CD4-positive, alpha-beta T cell treated with Interleukin-17A for 4 hours (primary cell): Measurements from ENCODE around the gene BACE2.
"Not testable (repeated sequence)": the region's sequence is repeated elsewhere in the genome, so short reads cannot be mapped to it uniquely, and the experiment has no call there.

Experiments used
- DNase-seq: peaks from one replicate; pipeline ENCODE4 v3.0.0-alpha.2; 2020; ENCODE audit warnings: mixed read lengths

The BACE2 gene

DNA sequence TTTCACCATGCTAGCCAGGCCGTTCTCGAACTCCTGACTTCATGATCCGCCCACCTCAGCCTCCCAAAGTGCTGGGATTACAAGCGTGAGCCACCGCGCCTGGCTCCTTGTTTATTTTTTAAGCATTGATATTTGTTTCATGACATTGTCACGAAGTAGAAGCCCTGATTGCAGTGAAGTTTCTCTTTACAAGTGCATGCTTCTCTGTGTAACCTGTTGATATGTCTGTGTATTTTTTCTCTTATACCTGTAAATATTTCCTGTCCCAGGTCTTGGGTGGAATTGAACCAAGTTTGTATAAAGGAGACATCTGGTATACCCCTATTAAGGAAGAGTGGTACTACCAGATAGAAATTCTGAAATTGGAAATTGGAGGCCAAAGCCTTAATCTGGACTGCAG lies 75.1 kb downstream of the BACE2 start:
- DNase-seq, result no peak

- not testable (repeated sequence) for DNase-seq
These were observed 76.4 kb downstream of the BACE2 start for GRCh38 chr21:41244266-41244880.

- DNase-seq, result no peak
These were observed 77.7 kb downstream of the BACE2 start for GRCh38 chr21:41245509-41246135.

DNA sequence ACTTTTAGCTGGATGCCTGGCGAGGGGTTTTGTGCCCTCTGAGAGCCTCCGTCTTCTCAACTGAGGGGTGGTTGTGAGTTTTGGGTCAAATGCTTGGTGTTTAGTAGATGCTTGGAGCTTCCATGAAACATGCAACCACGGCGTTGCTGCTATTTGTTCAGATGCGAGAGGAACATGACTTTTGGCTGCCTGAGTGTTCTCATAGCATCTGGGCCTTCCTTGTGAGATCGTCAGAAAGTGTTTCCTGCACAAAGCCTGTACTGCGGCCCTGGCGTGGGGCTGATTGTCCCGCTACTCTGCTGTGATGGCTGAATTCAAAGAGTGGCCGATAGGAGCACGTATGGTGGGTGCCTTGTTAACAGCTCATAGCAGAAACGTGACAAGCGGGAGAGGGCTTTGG lies 78.8 kb downstream of the BACE2 start:
- no peak for DNase-seq

GRCh38 chr21:41247561-41248545 lies 79.9 kb downstream of the BACE2 start:
- no peak for DNase-seq

GRCh38 chr21:41249476-41249875 lies 81.5 kb downstream of the BACE2 start:
- no peak for DNase-seq

DNA sequence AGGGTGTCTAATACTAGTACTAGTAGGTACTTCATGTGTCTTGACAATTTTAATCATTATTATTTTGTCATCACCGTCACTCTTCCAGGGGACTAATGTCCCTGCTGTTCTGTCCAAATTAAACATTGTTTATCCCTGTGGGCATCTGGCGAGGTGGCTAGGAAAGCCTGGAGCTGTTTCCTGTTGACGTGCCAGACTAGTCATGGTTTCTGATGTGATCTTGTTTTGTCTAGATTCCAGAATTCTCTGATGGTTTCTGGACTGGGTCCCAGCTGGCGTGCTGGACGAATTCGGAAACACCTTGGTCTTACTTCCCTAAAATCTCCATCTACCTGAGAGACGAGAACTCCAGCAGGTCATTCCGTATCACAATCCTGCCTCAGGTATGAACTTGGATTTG lies 82.6 kb downstream of the BACE2 start:
- no peak for DNase-seq

- DNase-seq, result no peak
These were observed 84.1 kb downstream of the BACE2 start for GRCh38 chr21:41251961-41252642.

GRCh38 chr21:41254090-41254700 lies 86.2 kb downstream of the BACE2 start:
- DNase-seq, result no peak

DNA sequence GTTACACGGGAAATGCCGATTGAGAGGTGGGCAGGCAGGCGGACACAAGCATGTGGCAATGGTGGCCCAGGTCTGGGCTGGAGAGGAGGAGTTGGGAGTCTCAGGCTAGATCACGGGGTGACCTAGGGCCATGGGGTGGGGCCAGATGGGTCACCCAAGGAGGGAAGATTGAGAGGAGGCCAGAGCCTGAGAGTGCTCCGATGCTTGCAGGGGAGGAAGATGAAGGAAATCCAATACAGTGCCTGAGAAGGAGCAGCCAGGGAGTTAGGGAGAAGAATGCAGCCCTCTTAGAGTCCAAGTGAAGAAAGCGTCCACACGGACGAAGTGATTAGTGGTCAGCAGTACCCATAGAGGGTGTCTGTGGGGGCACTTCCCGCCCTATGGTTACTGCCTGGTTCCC lies 87.2 kb downstream of the BACE2 start:
- no peak for DNase-seq

GRCh38 chr21:41256231-41256630 lies 88.3 kb downstream of the BACE2 start:
- not testable (repeated sequence) for DNase-seq

GRCh38 chr21:41256771-41257702 lies 89.1 kb downstream of the BACE2 start:
- no peak for DNase-seq

DNA sequence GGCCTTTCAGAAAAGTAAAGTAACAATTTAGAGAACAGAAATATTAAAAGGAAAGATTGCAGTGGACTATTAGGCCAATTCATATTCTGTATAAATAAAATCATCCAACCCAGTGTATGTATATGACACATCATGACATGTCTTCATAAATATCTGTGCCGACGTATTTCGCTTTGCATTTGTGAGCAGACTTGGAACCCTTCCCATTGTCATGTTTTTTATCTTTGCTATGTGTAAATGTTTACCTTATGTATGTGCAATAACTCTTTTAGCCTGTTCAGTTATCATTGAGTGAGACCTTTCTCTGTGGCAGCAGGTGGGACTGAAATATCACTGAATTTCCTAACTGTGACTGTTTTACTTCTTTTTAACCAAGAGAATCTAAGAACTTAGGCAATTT lies 90.7 kb downstream of the BACE2 start:
- DNase-seq, result no peak

DNA sequence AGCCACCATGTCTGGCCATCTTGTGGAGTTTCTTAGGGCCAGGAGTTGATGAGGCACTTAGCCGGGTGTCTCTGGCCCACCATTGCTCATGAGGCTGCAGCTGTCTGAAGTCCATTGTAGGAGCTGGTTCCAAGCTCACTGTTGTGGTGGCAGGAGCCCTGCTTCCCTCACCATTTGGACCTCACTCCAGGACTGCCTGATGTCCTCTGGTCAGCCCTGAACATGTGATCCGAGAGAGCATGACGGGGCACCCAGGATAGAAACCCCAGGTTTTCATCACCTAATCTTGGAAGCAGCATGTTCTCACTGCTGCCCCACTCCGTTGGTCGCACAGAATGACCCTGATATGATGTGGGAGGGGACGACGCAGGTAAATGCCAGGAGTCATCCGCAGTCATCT lies 92.5 kb downstream of the BACE2 start:
- DNase-seq, result no peak

- DNase-seq, result no peak
These were observed 99.4 kb downstream of the BACE2 start for GRCh38 chr21:41267346-41267745.

- no peak for DNase-seq
These were observed 101.6 kb downstream of the BACE2 start for GRCh38 chr21:41269535-41269934.

GRCh38 chr21:41277196-41277595 lies 109.2 kb downstream of the BACE2 start:
- no peak for DNase-seq

DNA sequence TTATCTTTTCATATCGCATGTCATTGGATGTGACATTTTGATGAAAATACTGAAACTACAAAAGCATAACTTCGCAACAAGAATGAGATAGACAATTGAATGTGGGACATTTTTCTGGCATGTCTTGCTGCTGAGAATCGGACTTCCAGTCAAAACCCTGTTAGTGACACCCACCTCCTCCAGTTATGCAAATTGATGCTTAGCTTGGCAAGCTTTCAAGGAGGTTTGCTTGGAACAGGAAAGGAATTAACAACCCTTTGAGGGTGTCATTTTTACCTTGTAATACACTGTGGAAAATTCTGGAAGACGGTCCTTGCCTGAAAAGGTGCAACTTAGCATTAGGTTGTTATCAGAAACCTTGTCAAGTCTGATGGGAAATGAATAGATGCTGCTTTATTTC lies 109.9 kb downstream of the BACE2 start:
- DNase-seq, result no peak

DNA sequence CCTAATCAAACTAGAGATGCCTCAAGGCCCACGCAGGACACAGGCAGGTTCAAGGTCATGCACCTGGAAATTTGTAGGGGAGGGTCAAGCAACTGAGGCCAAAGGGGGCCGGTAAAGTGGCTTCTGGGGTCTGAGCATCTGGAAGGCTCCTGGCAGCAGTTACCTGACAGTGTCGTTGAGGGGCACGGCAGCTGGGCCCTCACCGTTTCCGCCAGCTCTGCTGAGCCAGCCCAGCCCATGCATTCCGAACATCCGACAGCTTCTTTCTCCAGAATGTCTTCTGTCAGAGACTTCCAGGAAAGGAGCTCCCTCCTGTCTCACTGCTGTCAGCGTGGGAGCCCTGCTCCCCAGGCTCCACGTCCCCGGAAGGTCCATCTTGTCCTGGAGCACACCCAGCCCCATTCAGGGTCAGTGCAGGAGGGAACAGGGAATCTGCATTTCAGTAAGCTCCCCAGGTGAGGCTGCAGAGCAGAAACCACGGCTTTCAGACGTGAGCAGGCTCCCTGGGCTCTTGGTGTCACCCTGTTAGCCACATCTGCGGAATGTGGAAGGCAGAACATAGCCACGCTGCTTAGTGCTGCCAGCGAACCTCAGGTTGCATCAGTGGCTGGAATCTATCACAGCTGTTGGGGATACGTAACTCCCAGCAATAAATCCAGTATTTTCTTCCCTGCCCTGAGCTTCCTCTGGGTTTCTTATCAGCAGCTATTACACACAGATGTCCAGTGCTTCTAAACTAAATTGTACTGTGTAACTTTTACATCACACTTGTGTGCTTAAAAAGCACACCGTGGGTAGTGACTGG lies 112.4 kb downstream of the BACE2 start:
- no peak for DNase-seq

DNA sequence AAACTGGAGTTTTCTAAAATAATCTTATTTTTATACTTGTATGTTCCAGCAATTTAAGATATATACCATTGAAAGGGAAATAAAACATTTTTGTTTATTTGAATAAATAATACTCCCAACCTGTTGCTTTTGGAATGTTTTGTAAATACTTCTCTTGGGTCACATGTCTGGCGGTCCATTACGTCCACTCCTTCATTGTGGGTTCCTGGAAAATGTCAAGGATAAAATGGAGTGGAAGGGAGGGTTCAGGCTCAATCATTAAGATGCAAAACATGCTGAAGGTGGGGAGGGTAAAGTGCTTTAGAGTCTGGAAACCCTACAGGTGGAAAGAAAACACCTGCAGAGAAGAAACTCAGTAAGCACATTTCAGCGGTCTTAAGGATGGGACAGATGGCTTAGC lies 114.5 kb downstream of the BACE2 start:
- no peak for DNase-seq
